Neural cell (in vitro differentiated cells): Measurements from ENCODE around the gene LLPH. TPM values are rescaled to one million over a fixed set of nuclear protein-coding genes. Genes with fewer than 3 reads are reported as not detected.

Experiments
- H2AFZ ChIP-seq: fragments of 200-600, 300-800 bp; sonication (generic), shearing (Covaris generic); 2 replicates; pipeline ENCODE4 v1.6.0; 2014; ENCODE audit warnings: low read depth, mild to moderate bottlenecking, antibody characterized with exemption, low read length, moderate library complexity
- H3F3A ChIP-seq: fragments of 200-600 bp; shearing (Covaris generic); 2 replicates; pipeline ENCODE4 v1.6.1; 2016; ENCODE audit warnings: mild to moderate bottlenecking, moderate library complexity, mixed read lengths, antibody characterized with exemption, low read length; ENCODE audit not compliant: insufficient read depth, poor library complexity, severe bottlenecking
- H3K27ac ChIP-seq: fragments of 200-600, 300-800 bp; sonication (generic), shearing (Covaris generic); 2 replicates; pipeline ENCODE4 v1.5.1; 2014; ENCODE audit warnings: mild to moderate bottlenecking, low read length, moderate library complexity
- H3K27me3 ChIP-seq: fragments of 300-800, 200-600 bp; sonication (generic), shearing (Covaris generic); 2 replicates; pipeline ENCODE4 v1.6.0; 2014; ENCODE audit warnings: mild to moderate bottlenecking, low read depth, low read length, moderate library complexity; ENCODE audit not compliant: insufficient read depth
- H3K36me3 ChIP-seq: fragments of 300-800, 200-600 bp; sonication (generic), shearing (Covaris generic); 2 replicates; pipeline ENCODE4 v1.5.1; 2014; ENCODE audit warnings: mild to moderate bottlenecking, antibody characterized with exemption, low read length, moderate library complexity; ENCODE audit not compliant: insufficient read depth
- H3K4me2 ChIP-seq: fragments of 300-800, 200-600 bp; sonication (generic), shearing (Covaris generic); 2 replicates; pipeline ENCODE4 v1.6.0; 2014; ENCODE audit warnings: mild to moderate bottlenecking, low read length
- H3K4me3 ChIP-seq: fragments of 300-800, 200-600 bp; sonication (generic), shearing (Covaris generic); 2 replicates; pipeline ENCODE4 v1.5.1; 2014; ENCODE audit warnings: mild to moderate bottlenecking, low read length, moderate library complexity
- H3K79me2 ChIP-seq: fragments of 200-600 bp; shearing (Covaris generic); replicated peaks from 2 replicates; pipeline ENCODE4 v1.6.0; 2014; ENCODE audit warnings: mild to moderate bottlenecking, low read length, moderate library complexity; ENCODE audit not compliant: insufficient read depth
- H3K9ac ChIP-seq: fragments of 300-800, 200-600 bp; sonication (generic), shearing (Covaris generic); 2 replicates; pipeline ENCODE4 v1.6.1; 2016; ENCODE audit warnings: mild to moderate bottlenecking, low read length, mixed read lengths
- H3K9me2 ChIP-seq: fragments of 200-600 bp; shearing (Covaris generic); 2 replicates; pipeline ENCODE4 v1.6.1; 2016; ENCODE audit warnings: mild to moderate bottlenecking, low read length, mixed read lengths; ENCODE audit not compliant: insufficient read depth
- H3K9me3 ChIP-seq: fragments of 200-600, 300-800 bp; sonication (generic), shearing (Covaris generic); 2 replicates; pipeline ENCODE4 v1.6.1; 2016; ENCODE audit warnings: mild to moderate bottlenecking, mixed run types, low read length, moderate library complexity, mixed read lengths
- H4K20me1 ChIP-seq: fragments of 200-600 bp; shearing (Covaris generic); 2 replicates; pipeline ENCODE4 v1.6.1; 2016; ENCODE audit warnings: mild to moderate bottlenecking, mixed run types; ENCODE audit not compliant: insufficient read depth
- CTCF ChIP-seq: fragments of 450-650 bp; IDR thresholded peaks from 2 replicates; pipeline ENCODE4 v1.5.1; 2014; ENCODE audit warnings: antibody characterized with exemption, mild to moderate bottlenecking, moderate library complexity; ENCODE audit not compliant: poor library complexity, severe bottlenecking
- EP300 ChIP-seq: fragments of 450-650 bp; conservative IDR thresholded peaks from 2 replicates; pipeline ENCODE4 v1.6.1; 2014; ENCODE audit warnings: antibody characterized with exemption, mild to moderate bottlenecking, moderate library complexity; ENCODE audit not compliant: poor library complexity, severe bottlenecking
- EZH2 ChIP-seq: fragments of 200-600, 300-800 bp; shearing (Covaris generic), sonication (generic); IDR thresholded peaks from 2 replicates; pipeline ENCODE4 v1.6.1; 2014; ENCODE audit warnings: antibody characterized with exemption, low read length, borderline replicate concordance, mild to moderate bottlenecking; ENCODE audit not compliant: insufficient read depth, poor library complexity, severe bottlenecking
- MXI1 ChIP-seq: fragments of 450-650 bp; conservative IDR thresholded peaks from 2 replicates; pipeline ENCODE4 v1.6.1; 2014; ENCODE audit warnings: antibody characterized with exemption, mild to moderate bottlenecking; ENCODE audit not compliant: poor library complexity, severe bottlenecking
- POLR2AphosphoS5 ChIP-seq: IDR thresholded peaks from 2 replicates; pipeline ENCODE4 v1.6.1; 2012
- RAD21 ChIP-seq: fragments of 450-650 bp; conservative IDR thresholded peaks from 2 replicates; pipeline ENCODE4 v1.6.1; 2014; ENCODE audit warnings: antibody characterized with exemption, mild to moderate bottlenecking, moderate library complexity
- REST ChIP-seq: IDR thresholded peaks from 2 replicates; pipeline ENCODE4 v1.6.1; 2012; ENCODE audit warnings: borderline replicate concordance
- SMC3 ChIP-seq: fragments of 450-650 bp; conservative IDR thresholded peaks from 2 replicates; pipeline ENCODE4 v1.6.1; 2014; ENCODE audit warnings: antibody characterized with exemption, mild to moderate bottlenecking, moderate library complexity; ENCODE audit not compliant: poor library complexity
- TAF1 ChIP-seq: IDR thresholded peaks from 2 replicates; pipeline ENCODE4 v1.6.1; 2012; ENCODE audit warnings: low read depth
- polyA plus RNA-seq: library from polyadenylated mRNA; depleted of rRNA; stranded (reverse); fragments of >200 nt; gene quantifications from 2 replicates; pipeline ENCODE4 v1.2.3, GENCODE V29; 2014

Gene LLPH
- polyA plus RNA-seq, 1 donor from 2014 or later: 4.6 TPM

GRCh38 chr12:66119229-66119869, 11.2 kb downstream of the LLPH start:
- Histone ChIP-seq H3K27ac (no peak overlapping the region), H3K79me2 (no peaks in the 10 kb centered on the region), H3K4me3 (no peak overlapping the region), H3K36me3 (no peaks in the 10 kb centered on the region), H3K9me3 (no peaks in the 10 kb centered on the region), H3K9me2 (no peaks in the 10 kb centered on the region), H2AFZ (no peak overlapping the region), H3K9ac (no peak overlapping the region), H3F3A (no peaks in the 10 kb centered on the region), H3K4me2 (no peak overlapping the region), H3K27me3 (no peaks in the 10 kb centered on the region), H4K20me1 (no peaks in the 10 kb centered on the region)
- no peak for TF ChIP-seq EZH2
- TF ChIP-seq EP300: no peak
- TF ChIP-seq TAF1: no peak
- no peak for TF ChIP-seq REST
- TF ChIP-seq CTCF: no peak
- no peak for TF ChIP-seq SMC3
- no peak for TF ChIP-seq MXI1
- TF ChIP-seq RAD21: no peak
- TF ChIP-seq POLR2AphosphoS5: no peak

- H3F3A ChIP-seq: no peaks in the 10 kb centered on the region
- H4K20me1 ChIP-seq: no peaks in the 10 kb centered on the region
- no peak overlapping the region for H2AFZ ChIP-seq
- H3K9me2 ChIP-seq: no peaks in the 10 kb centered on the region
- H3K9ac ChIP-seq: no peak overlapping the region
- no peaks in the 10 kb centered on the region for H3K36me3 ChIP-seq
- H3K4me3 ChIP-seq: no peak overlapping the region
- H3K27ac ChIP-seq: no peak overlapping the region
- H3K4me2 ChIP-seq: no peak overlapping the region
- no peaks in the 10 kb centered on the region for H3K27me3 ChIP-seq
- no peaks in the 10 kb centered on the region for H3K9me3 ChIP-seq
- H3K79me2 ChIP-seq: no peaks in the 10 kb centered on the region
- TF ChIP-seq EZH2 (no peak), EP300 (no peak)
Observed at GRCh38 chr12:66118240-66118891, 12.2 kb downstream of the LLPH start.
